ENCODE results near the gene OVAAL.

Gene OVAAL

GRCh38 chr1:180558664-180559063 lies at the start of gene OVAAL:
TSS of gene OVAAL (plus strand) at chr1:180558964.
- DNase-seq: no peak

GRCh38 chr1:180510882-180511281 lies 47.9 kb upstream of the OVAAL start:
- no peak for DNase-seq

DNA sequence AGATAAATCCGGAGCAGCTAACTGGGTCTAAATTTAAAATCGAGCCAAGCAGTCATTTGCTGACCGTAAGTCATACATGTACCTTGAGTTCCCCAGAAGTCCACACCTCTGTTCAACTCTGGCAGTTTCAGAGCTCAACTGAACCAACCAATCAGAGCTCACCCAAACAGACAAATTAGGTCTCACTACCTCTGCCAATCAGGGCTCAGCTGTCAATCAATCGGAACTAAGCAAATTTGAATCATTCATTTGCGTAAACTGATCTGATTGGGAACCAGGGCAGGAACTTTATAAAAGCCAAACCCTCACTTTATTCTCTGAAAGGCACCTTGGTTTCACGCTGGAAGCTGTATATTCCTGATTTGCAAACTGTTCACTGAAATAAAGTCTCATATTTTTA lies 45.2 kb upstream of the OVAAL start:
- DNase-seq: no peak

GRCh38 chr1:180515364-180515763 lies 43.4 kb upstream of the OVAAL start:
- DNase-seq: no peak

- DNase-seq: peak; percentile 73
Measured at GRCh38 chr1:180515857-180516388, 42.8 kb upstream of the OVAAL start.

GRCh38 chr1:180519846-180520245 lies 38.9 kb upstream of the OVAAL start:
- no peak for DNase-seq

GRCh38 chr1:180521474-180522212 lies 37.1 kb upstream of the OVAAL start:
- no peak for DNase-seq

DNA sequence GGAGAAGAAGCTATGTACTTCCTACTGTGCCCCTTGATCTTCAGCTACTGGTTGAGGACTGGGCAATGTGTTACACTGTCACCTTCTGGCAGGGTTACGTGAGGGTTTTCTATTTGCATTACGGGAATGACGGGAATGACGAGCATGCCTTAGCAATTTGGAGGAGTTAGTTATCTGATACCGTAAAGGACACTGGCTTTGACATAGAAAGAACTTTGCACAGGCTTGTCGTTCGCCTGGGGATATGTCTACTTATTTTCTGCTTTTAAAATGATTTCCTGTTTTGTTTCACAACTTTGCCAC lies 36.6 kb upstream of the OVAAL start:
- DNase-seq: no peak

- DNase-seq: no peak
Measured at GRCh38 chr1:180524160-180524914, 34.4 kb upstream of the OVAAL start.

- no peak for DNase-seq
Measured at GRCh38 chr1:180524915-180525714, 33.6 kb upstream of the OVAAL start.

DNA sequence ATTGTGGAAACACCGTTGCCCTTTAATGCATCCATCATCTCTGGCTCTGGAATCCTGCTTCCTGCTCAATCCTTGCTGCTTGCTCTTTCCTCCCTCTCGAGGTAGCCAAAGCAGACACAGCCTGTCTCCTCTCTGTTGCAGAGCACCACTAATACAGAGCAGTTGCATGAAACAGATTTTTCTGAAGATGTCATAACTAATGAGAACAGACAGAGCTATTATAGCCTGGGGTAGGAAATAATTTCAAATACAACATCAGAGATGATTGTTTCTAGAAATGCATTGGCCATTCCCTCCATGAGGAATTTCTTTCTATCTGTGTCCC lies 33.1 kb upstream of the OVAAL start:
- no peak for DNase-seq

DNA sequence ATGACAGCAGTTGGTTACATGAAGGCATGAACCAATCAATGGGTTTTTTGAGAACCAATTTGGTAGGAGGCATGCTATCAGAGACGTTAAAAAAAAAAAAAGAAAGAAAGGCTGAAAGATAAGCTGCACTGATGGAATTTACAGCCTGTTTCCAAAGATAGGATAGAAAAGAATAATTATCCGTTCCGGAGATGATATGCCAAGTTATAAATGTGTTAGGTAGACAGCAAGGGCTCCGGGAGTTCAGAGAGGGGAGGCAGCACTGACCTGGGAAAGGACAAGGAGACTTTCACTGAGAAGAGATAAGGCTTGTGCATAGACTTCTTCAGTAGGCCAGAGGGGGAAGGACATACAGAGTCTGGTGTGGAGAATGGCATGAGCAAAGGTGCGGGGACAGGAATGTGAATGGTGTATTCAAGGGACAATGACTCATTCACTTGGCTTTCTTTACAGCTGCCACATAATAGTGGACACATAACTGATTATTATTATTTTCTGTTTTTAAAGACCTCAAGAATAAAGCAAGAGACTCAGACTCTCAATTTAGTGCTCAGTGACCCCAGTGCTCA lies 31.6 kb upstream of the OVAAL start:
- DNase-seq: no peak

DNA sequence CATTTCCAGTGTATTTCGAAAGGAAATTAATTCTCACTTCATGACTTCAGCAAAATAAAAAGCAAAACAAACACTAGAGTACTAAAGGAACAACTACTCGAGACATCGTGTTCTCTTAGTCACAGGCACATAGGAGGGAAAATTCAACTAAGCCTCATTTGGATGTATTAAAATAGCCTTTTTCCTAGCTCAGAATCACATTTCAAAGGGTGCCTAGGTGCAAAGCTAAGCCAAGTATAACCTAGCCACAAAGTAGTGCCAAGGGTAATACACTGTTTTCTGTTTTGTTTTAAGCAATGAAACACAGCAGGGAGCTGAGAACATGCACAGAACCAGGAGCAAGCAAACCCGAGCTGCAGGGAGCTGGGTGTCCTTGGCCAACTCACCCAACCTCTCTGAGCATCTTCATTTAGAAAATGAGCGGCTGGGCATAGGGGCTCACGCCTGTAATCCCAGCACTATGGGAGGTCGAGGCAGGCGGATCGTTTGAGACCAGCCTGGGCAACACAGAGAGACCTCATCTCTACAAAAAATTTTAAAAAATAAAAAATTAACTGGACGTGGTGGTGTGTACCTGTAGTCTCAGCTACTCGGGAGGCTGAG lies 29.8 kb upstream of the OVAAL start:
- DNase-seq: no peak

- no peak for DNase-seq
Measured at GRCh38 chr1:180530501-180530900, 28.3 kb upstream of the OVAAL start.

DNA sequence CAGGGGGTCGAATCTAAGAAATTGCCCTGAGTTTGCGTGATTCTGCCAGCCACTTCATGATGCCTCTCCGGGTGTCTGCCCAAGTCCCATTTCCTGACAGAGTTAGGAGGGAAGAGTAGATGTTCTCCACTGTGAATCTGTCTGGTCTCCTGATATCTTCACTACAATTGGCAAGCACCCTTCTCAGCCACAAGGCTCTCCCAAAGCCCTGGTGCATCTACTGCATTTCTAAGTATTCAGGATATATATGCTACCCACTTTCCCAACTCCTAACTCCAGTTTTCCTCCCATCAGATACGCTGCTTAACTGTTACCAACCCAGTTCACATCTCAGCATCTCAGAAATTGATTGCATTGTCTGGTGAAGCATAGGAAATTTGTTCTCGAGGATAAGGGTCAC lies 25.9 kb upstream of the OVAAL start:
- no peak for DNase-seq

DNA sequence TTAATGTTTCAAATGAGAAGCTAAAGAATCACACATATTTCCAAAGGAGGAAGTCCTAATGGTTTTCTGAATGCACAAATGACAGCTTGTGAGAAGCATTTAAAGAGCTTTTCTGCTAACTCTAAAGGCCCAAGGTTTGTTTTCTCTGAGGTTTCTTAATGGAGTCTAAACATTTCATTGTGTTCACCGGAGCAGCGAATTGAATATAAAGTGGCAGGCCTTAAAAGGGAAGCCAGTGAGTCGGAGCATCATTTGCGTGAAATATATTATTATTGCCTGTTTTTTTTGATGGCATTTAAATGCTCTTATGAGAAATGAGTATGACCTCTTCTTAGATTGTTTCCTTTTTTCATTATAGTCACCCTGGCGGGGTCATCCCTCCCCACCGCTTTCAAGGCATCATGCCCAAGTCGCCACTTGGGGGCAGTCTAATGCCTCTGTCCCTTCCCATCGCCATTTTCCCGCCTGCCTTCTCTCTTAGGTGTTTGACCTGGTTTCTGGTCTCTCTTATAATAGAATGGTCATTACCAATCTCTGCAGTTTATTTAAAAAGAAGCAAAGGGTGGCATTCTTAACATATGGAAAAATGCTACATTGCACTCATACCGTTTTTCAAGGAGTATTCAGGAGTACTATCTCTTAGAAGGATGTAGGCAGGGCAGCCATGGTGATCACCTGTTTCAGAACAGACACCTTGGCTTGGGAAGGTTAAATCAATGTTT lies 25.3 kb upstream of the OVAAL start:
- DNase-seq: peak; percentile 80

- DNase-seq: no peak
Measured at GRCh38 chr1:180534214-180534613, 24.6 kb upstream of the OVAAL start.

DNA sequence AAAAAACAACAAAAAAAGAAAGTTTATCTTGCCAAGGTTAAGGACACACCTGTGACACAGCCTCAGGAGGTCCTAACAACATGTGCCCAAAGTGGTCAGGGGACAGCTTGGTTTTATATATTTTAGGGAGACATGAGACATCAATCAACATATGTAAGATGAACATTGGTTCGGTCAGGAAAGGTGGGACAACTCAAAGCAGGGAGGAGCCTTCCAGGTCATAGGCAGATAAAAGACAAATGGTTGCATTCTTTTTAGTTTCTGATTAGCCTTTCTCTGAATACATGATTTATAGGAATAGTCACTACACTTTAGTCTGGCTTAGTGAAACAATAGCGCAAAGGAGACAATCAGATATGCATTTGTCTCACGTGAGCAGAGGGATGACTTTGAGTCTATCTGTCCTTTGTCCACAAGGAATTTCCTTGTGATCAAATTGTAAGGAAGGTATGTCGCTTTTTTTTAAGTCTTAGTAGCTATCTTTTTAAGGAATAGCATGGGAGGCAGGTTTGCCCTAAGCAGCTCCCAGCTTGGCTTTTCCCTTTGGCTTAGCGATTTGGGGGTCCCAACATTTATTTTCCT lies 23.3 kb upstream of the OVAAL start:
- DNase-seq: no peak

DNA sequence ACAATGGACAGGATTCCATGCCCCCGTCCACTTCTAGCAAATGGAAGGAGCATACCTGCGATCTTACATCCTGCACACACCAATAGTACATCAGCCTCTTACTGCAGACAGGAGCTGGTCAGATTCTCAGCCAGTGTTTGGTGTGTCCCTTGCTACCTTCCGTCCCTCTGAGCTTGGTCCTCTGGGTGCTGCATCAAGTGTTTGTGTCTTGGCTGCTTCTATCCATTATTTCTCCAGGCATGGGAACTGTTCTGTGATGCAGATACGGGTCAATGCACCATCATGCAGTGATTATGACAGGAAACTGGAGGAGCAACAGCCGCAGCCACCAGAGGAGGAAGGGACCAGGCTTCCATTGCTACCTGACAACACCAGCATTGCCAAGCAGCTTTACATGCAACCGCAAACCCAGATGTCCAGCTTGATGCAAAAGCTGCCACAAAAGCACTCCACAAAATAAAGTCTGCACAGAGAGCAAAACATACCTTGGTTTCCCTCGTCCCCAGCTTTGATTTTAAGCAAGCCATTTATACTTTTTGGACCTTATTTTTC lies 21.9 kb upstream of the OVAAL start:
- DNase-seq: no peak

GRCh38 chr1:180539136-180539535 lies 19.6 kb upstream of the OVAAL start:
- DNase-seq: no peak

Measured in NCI-H1092 (cell line).